Nucleus accumbens (tissue), 56 donors: Measurements from ENCODE around the gene DIS3L2.
A peak's percentile ranks its signal among the peaks of the same experiment; 100 is the strongest.
"Not testable (repeated sequence)": the region's sequence is repeated elsewhere in the genome, so short reads cannot be mapped to it uniquely, and the experiment has no call there.

ENCODE experiments used
- DNase-seq, 56 donors: peaks; one replicate each; lab custom pipeline; 2025; lab: John Stamatoyannopoulos, UW

The DIS3L2 gene

GRCh38 chr2:232313645-232314044 lies 352.1 kb downstream of the DIS3L2 start:
- not testable (repeated sequence) for DNase-seq

- DNase-seq = peak in 36 of 56 donors; percentile 13 to 70 (median 38)
Observed at GRCh38 chr2:232315049-232315922, 353.8 kb downstream of the DIS3L2 start.

- DNase-seq = no peak
Observed at GRCh38 chr2:232315923-232316299, 354.4 kb downstream of the DIS3L2 start.

GRCh38 chr2:232316461-232317330 lies 355.2 kb downstream of the DIS3L2 start:
- no peak for DNase-seq

- DNase-seq = no peak
Observed at GRCh38 chr2:232318169-232318855, 356.8 kb downstream of the DIS3L2 start.

- no peak for DNase-seq
Observed at GRCh38 chr2:232319067-232319802, 357.7 kb downstream of the DIS3L2 start.

GRCh38 chr2:232319803-232320442 lies 358.4 kb downstream of the DIS3L2 start:
- no peak for DNase-seq

GRCh38 chr2:232320443-232320803 lies 358.9 kb downstream of the DIS3L2 start:
- no peak for DNase-seq

- DNase-seq = no peak
Observed at GRCh38 chr2:232321156-232321816, 359.8 kb downstream of the DIS3L2 start.

- DNase-seq = no peak
Observed at GRCh38 chr2:232321817-232322559, 360.5 kb downstream of the DIS3L2 start.

- DNase-seq = peak in 11 of 56 donors; percentile 7 to 56 (median 25)
Observed at GRCh38 chr2:232322560-232323327, 361.2 kb downstream of the DIS3L2 start.

GRCh38 chr2:232323328-232323650 lies 361.8 kb downstream of the DIS3L2 start:
- no peak for DNase-seq

- not testable (repeated sequence) for DNase-seq
Observed at GRCh38 chr2:232323967-232324366, 362.5 kb downstream of the DIS3L2 start.

- DNase-seq = no peak
Observed at GRCh38 chr2:232324778-232325177, 363.3 kb downstream of the DIS3L2 start.

GRCh38 chr2:232325324-232326273 lies 364.1 kb downstream of the DIS3L2 start:
- DNase-seq = peak in 28 of 56 donors; percentile 10 to 78 (median 30)

GRCh38 chr2:232326274-232327104 lies 365.0 kb downstream of the DIS3L2 start:
- not testable (repeated sequence) for DNase-seq
